Uterus (tissue), 2 donors: Measurements from ENCODE around the gene AKNA.

Experiments
- POLR2A ChIP-seq, 2 donors: fragments of 450-650 bp; IDR thresholded peaks; one replicate each; pipeline ENCODE4 v1.6.1; 2016; ENCODE audit warnings: antibody characterized with exemption in 2 of 2, mild to moderate bottlenecking in 1 of 2, moderate library complexity in 1 of 2
- TF ChIP-seq, protein P1 (sequence below), 4 experiments: fragments of 200-600 bp in 2 of 4; fragments of 450-650 bp in 2 of 4; sonication (generic) in 2 of 4; IDR thresholded peaks; one replicate each; pipeline ENCODE4 v1.5.1; 2016 to 2019; ENCODE audit warnings: antibody characterized with exemption in 4 of 4, mild to moderate bottlenecking in 2 of 4, moderate library complexity in 1 of 4

- TF ChIP-seq, protein P1, sequence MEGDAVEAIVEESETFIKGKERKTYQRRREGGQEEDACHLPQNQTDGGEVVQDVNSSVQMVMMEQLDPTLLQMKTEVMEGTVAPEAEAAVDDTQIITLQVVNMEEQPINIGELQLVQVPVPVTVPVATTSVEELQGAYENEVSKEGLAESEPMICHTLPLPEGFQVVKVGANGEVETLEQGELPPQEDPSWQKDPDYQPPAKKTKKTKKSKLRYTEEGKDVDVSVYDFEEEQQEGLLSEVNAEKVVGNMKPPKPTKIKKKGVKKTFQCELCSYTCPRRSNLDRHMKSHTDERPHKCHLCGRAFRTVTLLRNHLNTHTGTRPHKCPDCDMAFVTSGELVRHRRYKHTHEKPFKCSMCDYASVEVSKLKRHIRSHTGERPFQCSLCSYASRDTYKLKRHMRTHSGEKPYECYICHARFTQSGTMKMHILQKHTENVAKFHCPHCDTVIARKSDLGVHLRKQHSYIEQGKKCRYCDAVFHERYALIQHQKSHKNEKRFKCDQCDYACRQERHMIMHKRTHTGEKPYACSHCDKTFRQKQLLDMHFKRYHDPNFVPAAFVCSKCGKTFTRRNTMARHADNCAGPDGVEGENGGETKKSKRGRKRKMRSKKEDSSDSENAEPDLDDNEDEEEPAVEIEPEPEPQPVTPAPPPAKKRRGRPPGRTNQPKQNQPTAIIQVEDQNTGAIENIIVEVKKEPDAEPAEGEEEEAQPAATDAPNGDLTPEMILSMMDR (IDR thresholded peaks at IDR 0.05), result no peak
- no peak for TF ChIP-seq POLR2A (IDR thresholded peaks at IDR 0.05)
These were observed 8.0 kb upstream of the AKNA start for GRCh38 chr9:114395768-114396167.
